Peyer's patch (tissue), 4 donors: ENCODE results near the gene C6orf163. TPM values are rescaled to one million over a fixed set of nuclear protein-coding genes. Genes with fewer than 3 reads are reported as not detected.

Experiments
- DNase-seq, 3 donors: peaks; one replicate each; pipeline ENCODE4 v3.0.0-alpha.2; 2017 to 2019
- H3K27ac ChIP-seq, 4 donors: fragments of 200-600 bp; sonication (generic); one replicate each; pipeline ENCODE4 v1.5.1; 2016 to 2019
- H3K27me3 ChIP-seq, 2 donors: fragments of 200-600 bp; sonication (generic); one replicate each; pipeline ENCODE4 v1.5.1; 2019
- H3K36me3 ChIP-seq, 3 donors: fragments of 200-600 bp; sonication (generic); one replicate each; pipeline ENCODE4 v1.5.1; 2016 to 2019
- H3K4me1 ChIP-seq, 4 donors: fragments of 200-600 bp; sonication (generic); one replicate each; pipeline ENCODE4 v1.5.1; 2016 to 2019
- H3K4me3 ChIP-seq, 4 donors: fragments of 200-600 bp; sonication (generic); 1 replicate in 3 of 4; 2 replicates in 1 of 4; pipeline ENCODE4 v1.5.1; 2016 to 2019; ENCODE audit warnings: mild to moderate bottlenecking in 1 of 4
- H3K9me3 ChIP-seq, 4 donors: fragments of 200-600 bp; sonication (generic); one replicate each; pipeline ENCODE4 v1.5.1; 2016 to 2019; ENCODE audit warnings: mild to moderate bottlenecking in 1 of 4
- POLR2A ChIP-seq, 2 donors: fragments of 450-650 bp; IDR thresholded peaks; one replicate each; pipeline ENCODE4 v1.5.1; 2017; ENCODE audit warnings: antibody characterized with exemption in 2 of 2, mild to moderate bottlenecking in 2 of 2, moderate library complexity in 2 of 2
- total RNA-seq, 4 donors: library from RNA; depleted of rRNA; stranded (reverse); fragments of >200 nt; gene quantifications; one replicate each; pipeline ENCODE4 v1.1.0, GENCODE V29; 2016
- TF ChIP-seq, protein P1 (sequence below), 6 experiments: fragments of 450-650 bp in 4 of 6; fragments of 200-600 bp in 2 of 6; sonication (generic) in 1 of 6; IDR thresholded peaks; one replicate each; pipeline ENCODE4 v1.5.1; 2017 to 2019; ENCODE audit warnings: antibody characterized with exemption in 6 of 6, mild to moderate bottlenecking in 3 of 6, moderate library complexity in 1 of 6

The C6orf163 gene
- total RNA-seq, 4 donors from 2014 or later = 5.4 to 13.2 (median 7.4) TPM

- no peaks in the 10 kb centered on the region for H3K27me3 ChIP-seq
- no peaks in the 10 kb centered on the region for H3K36me3 ChIP-seq
- H3K9me3 ChIP-seq = no peaks in the 10 kb centered on the region
- no peaks in the 10 kb centered on the region for H3K4me1 ChIP-seq
- TF ChIP-seq, protein P1, sequence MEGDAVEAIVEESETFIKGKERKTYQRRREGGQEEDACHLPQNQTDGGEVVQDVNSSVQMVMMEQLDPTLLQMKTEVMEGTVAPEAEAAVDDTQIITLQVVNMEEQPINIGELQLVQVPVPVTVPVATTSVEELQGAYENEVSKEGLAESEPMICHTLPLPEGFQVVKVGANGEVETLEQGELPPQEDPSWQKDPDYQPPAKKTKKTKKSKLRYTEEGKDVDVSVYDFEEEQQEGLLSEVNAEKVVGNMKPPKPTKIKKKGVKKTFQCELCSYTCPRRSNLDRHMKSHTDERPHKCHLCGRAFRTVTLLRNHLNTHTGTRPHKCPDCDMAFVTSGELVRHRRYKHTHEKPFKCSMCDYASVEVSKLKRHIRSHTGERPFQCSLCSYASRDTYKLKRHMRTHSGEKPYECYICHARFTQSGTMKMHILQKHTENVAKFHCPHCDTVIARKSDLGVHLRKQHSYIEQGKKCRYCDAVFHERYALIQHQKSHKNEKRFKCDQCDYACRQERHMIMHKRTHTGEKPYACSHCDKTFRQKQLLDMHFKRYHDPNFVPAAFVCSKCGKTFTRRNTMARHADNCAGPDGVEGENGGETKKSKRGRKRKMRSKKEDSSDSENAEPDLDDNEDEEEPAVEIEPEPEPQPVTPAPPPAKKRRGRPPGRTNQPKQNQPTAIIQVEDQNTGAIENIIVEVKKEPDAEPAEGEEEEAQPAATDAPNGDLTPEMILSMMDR (IDR thresholded peaks at IDR 0.05) = no peak
- no peak for TF ChIP-seq POLR2A (IDR thresholded peaks at IDR 0.05)
- no peak overlapping the region for H3K4me3 ChIP-seq
- H3K27ac ChIP-seq = no peak overlapping the region
- DNase-seq = no peak
Measured at GRCh38 chr6:87357479-87358196, 13.0 kb downstream of the C6orf163 start.

DNA sequence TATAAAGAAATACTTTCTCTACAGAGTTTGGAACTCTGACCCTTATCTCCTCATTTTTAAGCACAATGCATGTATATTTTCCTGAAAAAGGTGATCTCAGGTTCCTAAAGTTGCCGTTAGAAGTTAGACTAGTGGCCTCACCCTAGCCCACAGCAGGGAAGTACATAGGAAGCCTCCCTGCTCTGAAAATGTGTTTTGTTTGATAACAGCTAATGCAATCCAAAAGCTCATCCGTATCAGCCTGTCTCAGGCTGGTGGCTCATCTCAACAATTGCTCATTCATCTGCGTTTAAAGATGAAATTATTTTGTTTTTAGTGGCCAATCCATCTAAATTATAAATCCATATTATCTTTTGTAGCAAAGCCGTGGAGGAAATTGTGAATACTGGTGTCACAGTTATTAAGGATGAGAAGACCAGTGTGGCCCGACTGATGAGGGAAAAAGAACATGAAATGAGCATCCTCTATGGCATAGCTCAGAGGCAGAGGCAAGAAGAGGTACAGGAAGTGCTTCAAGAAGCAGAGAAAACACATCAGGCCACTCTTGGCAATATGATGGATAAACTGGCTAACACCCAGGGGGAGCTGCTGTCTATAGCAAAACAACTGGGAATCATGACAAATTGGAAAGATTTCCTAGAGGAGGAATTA, 20.1 kb downstream of the C6orf163 start:
- no peak for TF ChIP-seq POLR2A (IDR thresholded peaks at IDR 0.05)
- DNase-seq = no peak
- no peak overlapping the region for H3K4me3 ChIP-seq

DNA sequence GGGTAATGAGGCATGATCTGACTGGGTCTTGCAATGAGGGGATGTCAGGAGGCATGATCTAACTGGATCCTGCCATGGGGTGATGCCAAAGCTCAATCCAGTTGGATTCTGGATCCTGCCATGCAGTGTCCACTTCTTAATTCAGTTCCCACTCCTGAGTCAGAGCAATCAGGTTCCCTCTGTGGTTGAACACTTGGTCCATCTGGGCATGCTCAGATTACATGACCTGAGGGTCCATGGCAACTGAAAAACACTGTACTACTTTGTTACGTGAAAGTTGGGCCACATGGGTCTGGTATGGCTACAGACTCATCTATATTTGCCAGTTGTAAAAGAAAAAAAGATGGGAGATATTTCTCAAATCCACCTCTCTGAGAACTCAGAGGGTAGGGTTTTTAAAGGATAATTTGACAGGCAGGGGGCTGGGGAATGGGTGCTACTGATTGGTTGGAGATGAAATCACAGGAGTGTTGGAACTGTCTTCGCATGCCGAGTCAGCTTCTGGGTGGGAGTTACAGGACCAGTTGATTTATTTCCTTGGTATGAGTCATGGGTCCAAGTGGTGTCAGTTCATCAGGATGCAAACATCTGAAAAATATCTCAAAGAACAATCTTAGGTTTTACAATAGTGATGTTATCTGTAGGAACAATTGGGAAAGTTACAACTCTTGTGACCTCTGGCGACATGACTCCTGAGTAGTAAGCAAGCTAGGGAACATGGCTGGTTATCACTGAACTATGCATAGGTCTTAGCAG, 21.6 kb downstream of the C6orf163 start:
- Histone ChIP-seq H3K27me3 (no peaks in the 10 kb centered on the region), H3K9me3 (no peaks in the 10 kb centered on the region), H3K27ac (no peak overlapping the region), H3K36me3 (no peaks in the 10 kb centered on the region), H3K4me1 (no peaks in the 10 kb centered on the region), H3K4me3 (no peak overlapping the region)
- DNase-seq = no peak
- TF ChIP-seq, protein P1 (IDR thresholded peaks at IDR 0.05) = no peak
- TF ChIP-seq POLR2A (IDR thresholded peaks at IDR 0.05) = no peak

More for the DNA sequence above, 20.1 kb downstream of the C6orf163 start:
- Histone ChIP-seq H3K9me3 (no peaks in the 10 kb centered on the region), H3K36me3 (no peaks in the 10 kb centered on the region), H3K4me1 (no peaks in the 10 kb centered on the region), H3K27me3 (no peaks in the 10 kb centered on the region), H3K27ac (no peak overlapping the region)

GRCh38 chr6:87366899-87367298, 22.3 kb downstream of the C6orf163 start:
- Histone ChIP-seq H3K9me3 (no peaks in the 10 kb centered on the region), H3K4me3 (no peak overlapping the region), H3K27me3 (no peaks in the 10 kb centered on the region), H3K4me1 (no peaks in the 10 kb centered on the region), H3K27ac (no peak overlapping the region), H3K36me3 (no peaks in the 10 kb centered on the region)
- DNase-seq = no peak
- TF ChIP-seq, protein P1 (IDR thresholded peaks at IDR 0.05) = no peak
- TF ChIP-seq POLR2A (IDR thresholded peaks at IDR 0.05) = no peak

- Histone ChIP-seq H3K36me3 (no peaks in the 10 kb centered on the region), H3K4me3 (no peak overlapping the region), H3K4me1 (no peaks in the 10 kb centered on the region), H3K9me3 (no peaks in the 10 kb centered on the region), H3K27ac (no peak overlapping the region), H3K27me3 (no peaks in the 10 kb centered on the region)
- TF ChIP-seq POLR2A (IDR thresholded peaks at IDR 0.05) = no peak
- TF ChIP-seq, protein P1 (IDR thresholded peaks at IDR 0.05) = no peak
- DNase-seq = no peak
Measured at GRCh38 chr6:87373377-87373776, 28.8 kb downstream of the C6orf163 start.

GRCh38 chr6:87375315-87375714, 30.7 kb downstream of the C6orf163 start:
- no peaks in the 10 kb centered on the region for H3K4me1 ChIP-seq
- H3K27me3 ChIP-seq = no peaks in the 10 kb centered on the region
- no peaks in the 10 kb centered on the region for H3K36me3 ChIP-seq
- H3K27ac ChIP-seq = no peak overlapping the region
- no peak for DNase-seq
- TF ChIP-seq POLR2A (IDR thresholded peaks at IDR 0.05) = no peak
- TF ChIP-seq, protein P1 (IDR thresholded peaks at IDR 0.05) = no peak
- H3K9me3 ChIP-seq = no peaks in the 10 kb centered on the region
- no peak overlapping the region for H3K4me3 ChIP-seq
